GM15510 (cell line): Measurements from ENCODE around the gene NHLRC2.

Source experiments
- POLR2A ChIP-seq: IDR thresholded peaks from 3 replicates; pipeline ENCODE4 v1.6.1; 2011; ENCODE audit warnings: borderline replicate concordance; ENCODE audit not compliant: insufficient read length; ENCODE audit errors: extremely low read depth

NHLRC2 gene

DNA sequence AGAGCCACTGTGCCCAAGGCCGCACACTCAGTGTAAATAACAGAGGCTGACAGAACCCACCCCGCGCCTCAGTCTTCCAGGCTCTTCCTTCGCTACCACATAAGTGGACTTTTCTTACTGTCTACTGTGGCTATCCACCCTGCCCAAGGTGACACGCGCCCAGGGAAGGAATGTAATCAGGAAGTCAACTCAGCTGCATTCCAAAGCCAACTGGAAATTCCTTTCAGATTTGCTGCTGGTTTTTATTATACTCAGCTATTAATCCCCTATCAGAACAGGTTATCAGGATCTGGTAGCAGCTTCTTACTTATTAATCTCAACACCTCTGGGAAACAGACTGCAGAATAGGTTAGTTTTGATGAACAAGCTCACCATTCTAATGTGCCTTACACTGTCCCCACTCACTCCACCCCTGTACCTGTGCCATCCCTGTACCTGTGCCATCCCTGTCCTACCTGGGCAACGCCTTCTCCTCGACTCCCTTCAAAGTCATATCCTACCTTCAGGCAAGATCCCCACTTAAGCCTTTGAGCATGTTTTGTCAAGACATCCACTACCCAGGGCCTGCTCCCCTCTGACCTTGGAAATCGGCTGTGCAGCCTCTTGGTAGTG is 90.7 kb downstream of the NHLRC2 start:
- TF ChIP-seq POLR2A = no peak

- no peak for TF ChIP-seq POLR2A
Observed at GRCh38 chr10:113945687-113946085, 91.2 kb downstream of the NHLRC2 start.

DNA sequence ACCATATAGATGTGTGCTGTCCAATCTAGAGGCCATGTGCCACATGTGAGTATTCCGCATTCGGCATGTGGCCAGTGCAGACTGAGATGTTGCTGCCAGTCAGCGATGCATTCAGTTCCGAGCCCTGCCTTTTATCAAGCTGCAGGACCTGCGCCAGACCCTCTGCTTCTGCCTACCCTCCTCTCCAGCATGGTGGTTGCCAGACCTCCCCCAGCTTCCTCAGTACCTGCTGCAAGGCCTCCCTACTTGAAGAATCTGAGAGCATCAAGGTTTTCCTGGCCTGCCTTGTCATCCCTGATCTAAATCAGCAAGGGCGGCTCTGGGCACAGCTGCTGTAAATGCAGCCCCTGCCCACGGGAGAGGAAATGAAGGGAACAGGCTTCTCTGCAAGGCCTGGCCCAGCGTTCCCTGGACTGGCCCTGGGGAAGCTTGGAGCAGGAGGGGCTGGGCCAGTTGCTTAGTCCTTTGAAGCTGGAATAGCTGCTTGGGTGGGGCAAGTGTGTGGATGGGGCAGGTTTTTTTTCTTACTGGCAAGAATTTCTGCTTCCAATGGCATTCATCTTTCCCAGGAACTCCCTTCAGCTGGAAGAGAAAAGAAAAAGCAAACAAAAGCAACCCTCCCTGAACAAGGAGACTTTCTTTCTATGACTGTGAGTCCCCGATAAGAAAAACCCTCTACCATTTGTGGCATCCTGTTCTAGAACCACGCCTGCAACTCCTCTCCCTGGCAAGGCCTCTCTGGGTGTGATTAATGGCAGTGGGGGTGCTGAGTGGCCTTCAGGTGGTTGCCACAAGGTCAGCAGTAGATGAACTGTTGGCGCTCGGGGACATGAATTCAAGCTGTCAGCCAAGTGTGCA is 93.0 kb downstream of the NHLRC2 start:
- no peak for TF ChIP-seq POLR2A

- TF ChIP-seq POLR2A = no peak
Observed at GRCh38 chr10:113948048-113948447, 93.6 kb downstream of the NHLRC2 start.

DNA sequence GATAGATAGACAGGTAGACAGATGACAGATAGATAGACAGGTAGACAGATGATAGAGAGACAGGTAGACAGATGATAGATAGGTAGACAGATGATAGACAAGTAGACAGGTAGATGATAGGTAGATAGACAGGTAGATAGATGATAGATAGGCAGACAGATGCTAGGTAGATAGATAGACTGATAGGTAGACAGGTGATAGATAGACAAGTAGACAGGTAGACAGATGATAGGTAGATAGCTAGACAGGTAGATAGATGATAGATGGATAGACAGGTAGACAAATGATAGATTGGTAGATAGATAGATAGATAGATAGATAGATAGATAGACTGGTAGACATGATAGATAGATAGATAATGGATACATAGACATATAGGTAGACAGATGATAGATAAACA is 95.8 kb downstream of the NHLRC2 start:
- TF ChIP-seq POLR2A = no peak

- TF ChIP-seq POLR2A = no peak
Observed at GRCh38 chr10:113953505-113954272, 99.2 kb downstream of the NHLRC2 start.

DNA sequence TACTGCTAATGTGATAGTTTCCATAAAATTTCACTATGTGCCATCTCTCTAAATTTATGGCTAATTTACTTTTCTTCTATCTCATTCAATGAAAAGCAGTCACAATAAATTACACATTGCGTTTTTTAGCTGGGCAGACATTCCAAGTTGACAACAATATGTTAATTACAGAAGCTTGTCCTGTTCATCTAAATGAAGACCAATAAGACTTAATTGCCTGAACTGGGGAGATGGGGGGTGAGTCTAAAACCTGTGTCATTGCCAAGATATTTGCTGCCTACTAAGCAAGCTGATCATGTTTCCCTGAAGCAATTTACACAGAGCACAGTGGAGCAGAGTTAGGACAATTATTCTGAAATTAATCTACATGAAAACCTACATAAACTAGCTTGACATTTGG is 99.9 kb downstream of the NHLRC2 start:
- no peak for TF ChIP-seq POLR2A

GRCh38 chr10:113957013-113957412 is 102.6 kb downstream of the NHLRC2 start:
- TF ChIP-seq POLR2A = no peak

DNA sequence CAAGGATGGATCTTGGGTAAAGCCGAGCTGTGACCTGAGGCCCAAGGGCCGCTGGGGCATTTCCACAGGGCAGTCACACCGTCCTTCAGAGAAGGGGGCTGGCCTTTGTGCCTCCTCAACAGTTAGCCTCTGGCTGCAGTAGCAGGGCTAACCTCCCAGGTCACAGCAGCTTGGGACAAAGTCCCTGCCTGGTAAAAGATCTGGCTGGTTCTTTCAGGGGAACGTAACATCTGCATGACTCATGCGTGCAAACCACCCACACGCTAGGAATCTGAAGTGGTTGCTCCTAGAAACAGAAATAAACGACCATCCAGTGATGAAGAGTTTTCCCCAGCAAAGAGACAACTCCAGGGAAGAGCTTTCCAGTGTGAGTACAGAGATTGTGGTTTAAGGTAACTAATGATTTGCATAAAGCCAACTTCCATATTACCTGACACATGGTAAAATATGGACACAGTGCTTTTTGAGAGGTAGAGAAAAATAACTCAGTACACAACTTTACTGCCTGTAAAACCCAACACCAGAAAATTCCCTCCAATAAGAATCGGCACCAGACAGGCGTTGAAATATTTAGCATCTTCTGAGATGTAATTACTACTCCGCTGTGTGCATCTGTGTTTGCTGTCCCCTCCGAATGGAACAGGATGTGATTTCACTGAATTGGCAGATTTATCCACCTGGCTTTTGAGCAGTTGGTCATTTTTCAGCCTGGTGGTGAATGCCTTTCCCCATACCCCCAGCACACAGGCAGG is 104.3 kb downstream of the NHLRC2 start:
- no peak for TF ChIP-seq POLR2A

DNA sequence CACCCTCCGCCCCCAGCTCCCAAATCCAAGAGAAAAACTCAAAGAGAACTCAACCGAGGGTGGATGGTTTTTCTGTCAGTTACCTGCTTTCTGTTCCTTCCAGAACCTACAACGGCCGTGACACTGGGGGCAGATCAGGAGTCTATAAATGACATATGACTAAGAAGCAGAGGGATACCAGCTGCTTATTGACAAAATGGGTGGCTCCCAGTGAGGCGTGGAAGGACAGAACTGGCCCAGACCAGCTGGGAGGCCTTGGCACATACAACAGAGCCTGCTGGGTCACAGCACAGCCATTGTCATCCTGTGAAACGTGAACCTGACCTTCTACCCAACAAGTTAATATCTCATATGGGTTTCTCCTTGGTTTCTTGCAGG is 104.9 kb downstream of the NHLRC2 start:
- TF ChIP-seq POLR2A = no peak

DNA sequence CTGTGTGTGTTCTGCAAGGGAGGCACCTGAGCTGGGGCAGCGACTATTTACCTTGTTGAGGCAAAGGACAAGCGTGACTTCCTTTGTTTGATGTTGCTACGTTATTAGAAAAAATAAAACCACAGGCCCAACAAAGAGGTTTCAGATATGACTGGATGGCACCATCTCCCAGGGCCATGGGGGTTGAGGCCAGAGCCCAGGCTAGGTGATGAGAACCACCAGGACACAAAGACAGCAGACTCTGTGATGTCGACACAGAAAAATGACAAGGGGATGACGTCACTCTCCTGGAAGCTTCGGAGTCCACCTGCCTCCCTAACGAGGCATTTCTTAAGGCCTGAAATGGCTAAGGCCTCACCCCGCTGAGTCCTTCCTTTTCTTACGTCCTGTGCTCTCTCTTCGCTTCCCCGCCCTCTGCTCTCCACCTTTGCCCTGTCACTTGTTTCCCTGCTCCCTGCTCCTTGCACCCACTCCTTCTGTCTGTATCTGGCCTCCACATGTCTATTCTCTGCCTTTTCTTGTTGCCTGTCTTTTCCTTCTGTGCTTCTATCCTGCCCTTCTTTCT is 106.2 kb downstream of the NHLRC2 start:
- TF ChIP-seq POLR2A = no peak

DNA sequence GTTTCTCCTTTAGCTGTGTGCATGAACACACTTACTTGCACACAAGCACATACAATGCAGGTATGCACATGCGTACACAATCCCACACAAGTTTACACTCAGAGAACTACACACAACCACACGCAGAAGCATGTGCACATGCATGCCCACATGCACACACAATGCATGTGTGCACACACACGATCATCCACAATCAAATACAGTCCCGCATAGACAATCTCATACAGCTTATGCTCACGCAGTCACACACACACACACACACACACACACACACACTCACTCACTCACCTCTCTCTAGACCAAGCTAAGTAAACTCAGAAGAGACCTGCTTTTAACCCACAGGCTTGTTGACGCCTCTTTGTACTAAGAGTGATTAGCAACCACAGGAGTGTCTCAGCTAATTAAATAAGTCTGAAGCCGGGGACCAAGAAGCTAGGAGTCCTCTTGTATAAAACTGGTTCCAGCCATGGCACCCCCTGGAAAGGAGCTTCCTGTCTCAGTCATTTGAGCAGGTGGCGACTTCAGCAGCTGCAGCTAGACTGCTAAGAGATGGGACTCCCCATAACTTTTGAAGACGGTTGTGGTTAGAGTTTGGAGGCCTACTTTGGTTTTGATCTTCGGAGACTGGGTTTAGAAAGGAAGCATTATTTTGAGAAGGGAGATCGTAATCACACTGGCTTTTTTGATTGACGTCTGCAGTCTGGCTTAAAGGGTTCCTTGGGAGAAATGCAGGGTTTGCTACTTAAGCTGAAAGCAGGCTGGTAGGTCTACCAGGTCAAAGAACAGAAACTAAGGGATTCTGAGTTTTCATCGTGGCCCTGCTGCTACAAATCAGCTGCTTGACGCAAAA is 106.9 kb downstream of the NHLRC2 start:
- TF ChIP-seq POLR2A = no peak

- no peak for TF ChIP-seq POLR2A
Observed at GRCh38 chr10:113965077-113965476, 110.6 kb downstream of the NHLRC2 start.
